Parathyroid adenoma (tissue), 2 donors: ENCODE data around the gene ZNF554.
"Not testable (repeated sequence)": the region's sequence is repeated elsewhere in the genome, so short reads cannot be mapped to it uniquely, and the experiment has no call there.

Experiments used
- H2AFZ ChIP-seq: fragments of 300-600 bp; sonication (generic); one replicate; pipeline ENCODE4 v1.7.0; 2017; ENCODE audit warnings: antibody characterized with exemption, mild to moderate bottlenecking
- H3K27ac ChIP-seq: fragments of 300-600 bp; sonication (generic); one replicate; pipeline ENCODE4 v1.7.0; 2017
- H3K27me3 ChIP-seq: fragments of 300-600 bp; sonication (generic); one replicate; pipeline ENCODE4 v1.7.0; 2017; ENCODE audit warnings: low read length; ENCODE audit not compliant: control insufficient read depth, insufficient read depth
- H3K36me3 ChIP-seq: fragments of 300-600 bp; sonication (generic); one replicate; pipeline ENCODE4 v1.7.0; 2017; ENCODE audit warnings: low read length; ENCODE audit not compliant: control insufficient read depth, insufficient read depth
- H3K4me1 ChIP-seq: fragments of 300-600 bp; sonication (generic); one replicate; pipeline ENCODE4 v1.7.0; 2017; ENCODE audit warnings: control low read depth
- H3K4me2 ChIP-seq: fragments of 300-600 bp; sonication (generic); one replicate; pipeline ENCODE4 v1.7.0; 2017; ENCODE audit warnings: low read length
- H3K4me3 ChIP-seq: fragments of 300-600 bp; sonication (generic); one replicate; pipeline ENCODE4 v1.7.0; 2017; ENCODE audit warnings: low read depth, low read length
- H3K79me2 ChIP-seq: fragments of 300-600 bp; sonication (generic); one replicate; pipeline ENCODE4 v1.7.0; 2017; ENCODE audit warnings: control low read depth
- H3K9ac ChIP-seq: fragments of 300-600 bp; sonication (generic); one replicate; pipeline ENCODE4 v1.7.0; 2017; ENCODE audit warnings: mild to moderate bottlenecking
- H3K9me3 ChIP-seq: fragments of 300-600 bp; sonication (generic); one replicate; pipeline ENCODE4 v1.7.0; 2017; ENCODE audit warnings: low read length; ENCODE audit not compliant: control insufficient read depth
- CTCF ChIP-seq: fragments of 300-600 bp; sonication (generic); IDR thresholded peaks from one replicate; pipeline ENCODE4 v1.7.0; 2017; ENCODE audit warnings: antibody characterized with exemption, mild to moderate bottlenecking
- donor health status: primary hyperparathyroidism.

ZNF554 gene

GRCh38 chr19:2790557-2791271 is 29.0 kb upstream of the ZNF554 start:
- TF ChIP-seq CTCF: no peak
- Histone ChIP-seq H3K36me3 (no peaks in the 10 kb centered on the region), H3K9ac (no peak overlapping the region), H3K4me1 (no peaks in the 10 kb centered on the region), H3K4me3 (no peak overlapping the region), H3K9me3 (no peaks in the 10 kb centered on the region), H3K79me2 (peaks cover 7% of the 10 kb centered on the region), H3K27ac (no peak overlapping the region), H2AFZ (no peak overlapping the region), H3K4me2 (no peak overlapping the region), H3K27me3 (no peaks in the 10 kb centered on the region)

- H2AFZ ChIP-seq: no peak overlapping the region
- H3K27me3 ChIP-seq: no peaks in the 10 kb centered on the region
- no peak for TF ChIP-seq CTCF
- H3K4me2 ChIP-seq: no peak overlapping the region
- H3K4me3 ChIP-seq: no peak overlapping the region
- H3K4me1 ChIP-seq: no peaks in the 10 kb centered on the region
- H3K79me2 ChIP-seq: peaks cover 11% of the 10 kb centered on the region
- no peak overlapping the region for H3K9ac ChIP-seq
- H3K9me3 ChIP-seq: no peaks in the 10 kb centered on the region
- no peaks in the 10 kb centered on the region for H3K36me3 ChIP-seq
- no peak overlapping the region for H3K27ac ChIP-seq
Observed at GRCh38 chr19:2791440-2791839, 28.2 kb upstream of the ZNF554 start.

- no peaks in the 10 kb centered on the region for H3K36me3 ChIP-seq
- H3K9ac ChIP-seq: no peak overlapping the region
- H3K4me1 ChIP-seq: no peaks in the 10 kb centered on the region
- H3K27me3 ChIP-seq: no peaks in the 10 kb centered on the region
- no peak for TF ChIP-seq CTCF
- H3K27ac ChIP-seq: no peak overlapping the region
- peaks cover 11% of the 10 kb centered on the region for H3K79me2 ChIP-seq
- no peak overlapping the region for H2AFZ ChIP-seq
- no peak overlapping the region for H3K4me3 ChIP-seq
- H3K9me3 ChIP-seq: no peaks in the 10 kb centered on the region
- no peak overlapping the region for H3K4me2 ChIP-seq
Observed at GRCh38 chr19:2791876-2792275, 27.8 kb upstream of the ZNF554 start.

GRCh38 chr19:2792666-2793065 is 27.0 kb upstream of the ZNF554 start:
- not testable (repeated sequence) for H3K27ac ChIP-seq, H3K9ac ChIP-seq, H2AFZ ChIP-seq, H3K4me1 ChIP-seq, H3K4me3 ChIP-seq, H3K9me3 ChIP-seq, H3K4me2 ChIP-seq, H3K36me3 ChIP-seq, H3K27me3 ChIP-seq
- H3K79me2 ChIP-seq: peaks cover 11% of the 10 kb centered on the region

- peaks cover 11% of the 10 kb centered on the region for H3K79me2 ChIP-seq
- no peaks in the 10 kb centered on the region for H3K36me3 ChIP-seq
- no peak overlapping the region for H2AFZ ChIP-seq
- no peak overlapping the region for H3K4me2 ChIP-seq
- no peaks in the 10 kb centered on the region for H3K27me3 ChIP-seq
- no peak overlapping the region for H3K9ac ChIP-seq
- no peak for TF ChIP-seq CTCF
- no peak overlapping the region for H3K4me3 ChIP-seq
- no peak overlapping the region for H3K27ac ChIP-seq
- H3K4me1 ChIP-seq: no peaks in the 10 kb centered on the region
- no peaks in the 10 kb centered on the region for H3K9me3 ChIP-seq
Observed at GRCh38 chr19:2793126-2793525, 26.5 kb upstream of the ZNF554 start.
